Lung (tissue), 12 donors: ENCODE measurements around the gene UBE2L6. TPM values are rescaled to one million over a fixed set of nuclear protein-coding genes. Genes with fewer than 3 reads are reported as not detected.

Source experiments
- ATAC-seq: fragments of 200-7000 bp; cut with Tn5 transposase; one replicate; pipeline ENCODE4 v1.9.1; 2020; ENCODE audit warnings: moderate number of reproducible peaks; ENCODE audit not compliant: insufficient read depth, low FRiP score
- DNase-seq, 3 donors: peaks; one replicate each; pipeline ENCODE4 v3.0.0-alpha.2; 2013 to 2017
- H3K27ac ChIP-seq, 2 donors: one replicate each; pipeline ENCODE4 v1.5.1; 2013; ENCODE audit warnings: mild to moderate bottlenecking in 2 of 2, moderate library complexity in 2 of 2, control low read depth in 1 of 2, inconsistent platforms in 1 of 2, low read depth in 1 of 2, low read length in 1 of 2
- H3K27me3 ChIP-seq, 3 donors: one replicate each; pipeline ENCODE4 v1.5.1; 2013; ENCODE audit warnings: low read length in 2 of 3; ENCODE audit not compliant: control insufficient read depth in 3 of 3, insufficient read depth in 3 of 3
- H3K36me3 ChIP-seq, 4 donors: one replicate each; pipeline ENCODE4 v1.5.1; 2013; ENCODE audit warnings: low read length in 4 of 4, mild to moderate bottlenecking in 1 of 4, moderate library complexity in 1 of 4; ENCODE audit not compliant: control insufficient read depth in 4 of 4, insufficient read depth in 4 of 4
- H3K4me1 ChIP-seq, 5 donors: one replicate each; pipeline ENCODE4 v1.5.1; 2013; ENCODE audit warnings: low read length in 5 of 5, mild to moderate bottlenecking in 2 of 5, moderate library complexity in 1 of 5; ENCODE audit not compliant: control insufficient read depth in 5 of 5, insufficient read depth in 5 of 5
- H3K4me3 ChIP-seq: one replicate; pipeline ENCODE4 v1.5.1; 2013; ENCODE audit warnings: mild to moderate bottlenecking, control low read depth, moderate library complexity
- H3K9ac ChIP-seq, 2 donors: one replicate each; pipeline ENCODE4 v1.5.1; 2013; ENCODE audit warnings: low read length in 2 of 2, control low read depth in 1 of 2; ENCODE audit not compliant: insufficient read depth in 1 of 2
- H3K9me3 ChIP-seq, 4 donors: one replicate each; pipeline ENCODE4 v1.5.1; 2013; ENCODE audit warnings: low read length in 3 of 4, mild to moderate bottlenecking in 1 of 4, moderate library complexity in 1 of 4; ENCODE audit not compliant: control insufficient read depth in 4 of 4, insufficient read depth in 3 of 4
- CTCF ChIP-seq: IDR thresholded peaks from 2 replicates; pipeline ENCODE4 v1.5.1; 2012; ENCODE audit warnings: mild to moderate bottlenecking; ENCODE audit errors: control extremely low read depth, extremely low read depth
- WGBS, 2 donors: extraction: QIAGEN DNeasy Blood & Tissue Kit; methylation state at CpG; one replicate each; pipeline ENCODE4 v1.1.7; 2013; 5-methylcytosine and 5-hydroxymethylcytosine counted together
- polyA plus RNA-seq, 2 donors: library from polyadenylated mRNA; stranded (reverse); fragments of 200-250 nt; gene quantifications; one replicate each; pipeline ENCODE4 v1.2.1, GENCODE V29; 2013
- total RNA-seq, 2 donors: library from RNA; depleted of rRNA in 1 of 2; stranded (reverse); fragments of >200 nt in 1 of 2; gene quantifications; one replicate each; pipeline ENCODE4 v1.2.1, GENCODE V29; 2014 to 2021
- donor health status: control.
- donor health status: control.
- donor health status: Bipolar disorder and iron deficiency.
- donor health status: healthy.
- donor health status: DM: yes; HTN: yes; CAD: no.

UBE2L6 gene
- total and polyA plus RNA-seq, 4 donors = 38.9 to 129 (median 71.0) TPM

- Histone ChIP-seq H3K36me3 (peaks cover 0 to 7% (median 0%) of the 10 kb centered on the region in 4 donors), H3K27ac (peak overlapping the region; percentile 34 to 94), H3K27me3 (no peaks in the 10 kb centered on the region), H3K9me3 (no peaks in the 10 kb centered on the region), H3K4me3 (peak overlapping the region; percentile 62), H3K4me1 (peaks cover 4 to 18% (median 11%) of the 10 kb centered on the region in 5 donors), H3K9ac (peak overlapping the region; percentile 63 to 93)
- 52 to 70% methylated on average over 5 of the region's 5 CpGs for WGBS, 2 donors
- no peak for TF ChIP-seq CTCF
- DNase-seq (peak in 2 of 3 donors; percentile 44 to 70), ATAC-seq (no peak)
These were observed 31.3 kb upstream of the UBE2L6 start for GRCh38 chr11:57598831-57599155.

DNA sequence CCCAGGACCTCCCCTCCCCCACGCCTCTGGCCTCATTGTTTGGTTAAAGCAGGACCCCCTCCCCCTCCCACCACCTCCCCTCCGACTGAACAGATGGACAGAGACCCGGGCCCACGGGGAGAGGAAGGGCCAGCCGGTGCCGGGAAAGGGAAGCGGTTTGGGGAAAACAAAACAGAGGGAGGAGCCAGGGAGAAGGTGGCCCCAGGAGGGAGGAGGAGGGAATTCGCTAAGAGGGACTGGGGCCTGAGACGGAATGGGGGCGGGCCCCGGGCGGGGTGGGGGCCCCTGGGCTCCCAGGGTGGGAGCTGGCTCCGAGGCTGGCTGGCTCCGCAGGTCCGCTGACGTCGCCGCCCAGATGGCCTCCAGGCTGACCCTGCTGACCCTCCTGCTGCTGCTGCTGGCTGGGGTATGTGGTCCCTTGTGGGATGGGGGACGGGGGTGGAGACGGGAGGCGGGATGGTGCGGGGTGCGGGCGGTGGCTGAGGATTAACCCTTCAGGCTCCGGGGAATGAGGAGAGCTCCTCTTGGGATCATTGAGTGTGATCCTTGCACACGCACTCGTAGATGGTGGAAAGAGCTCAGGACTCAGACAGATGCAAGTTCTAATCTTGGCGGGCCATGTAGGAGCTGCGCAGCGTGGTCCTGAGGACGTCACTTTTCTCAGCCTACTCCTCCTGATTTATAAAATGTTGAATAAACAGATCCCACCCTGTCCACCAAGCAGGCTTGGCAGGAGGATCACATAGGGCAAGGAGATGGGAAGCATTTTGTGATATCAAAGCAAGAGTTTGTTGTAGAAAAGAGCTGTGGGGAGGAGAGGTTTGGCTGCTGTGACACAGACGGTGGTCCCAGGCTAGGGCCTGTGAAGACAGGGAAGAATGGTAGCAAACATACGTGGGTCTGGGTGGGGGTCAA lies 30.7 kb upstream of the UBE2L6 start:
- Histone ChIP-seq H3K36me3 (peaks cover 0 to 7% (median 0%) of the 10 kb centered on the region in 4 donors), H3K27ac (peak overlapping the region; percentile 70 to 94), H3K9ac (peak overlapping the region; percentile 63 to 93), H3K4me1 (peaks cover 4 to 17% (median 11%) of the 10 kb centered on the region in 5 donors), H3K9me3 (no peaks in the 10 kb centered on the region), H3K27me3 (no peaks in the 10 kb centered on the region), H3K4me3 (peak overlapping the region; percentile 62)
- no peak for TF ChIP-seq CTCF
- WGBS, 2 donors = 3% methylated on average over 30 to 33 of the region's 33 CpGs
- ATAC-seq = peak; percentile 87
- peak; percentile 93 to 96 (median 95) for DNase-seq

DNA sequence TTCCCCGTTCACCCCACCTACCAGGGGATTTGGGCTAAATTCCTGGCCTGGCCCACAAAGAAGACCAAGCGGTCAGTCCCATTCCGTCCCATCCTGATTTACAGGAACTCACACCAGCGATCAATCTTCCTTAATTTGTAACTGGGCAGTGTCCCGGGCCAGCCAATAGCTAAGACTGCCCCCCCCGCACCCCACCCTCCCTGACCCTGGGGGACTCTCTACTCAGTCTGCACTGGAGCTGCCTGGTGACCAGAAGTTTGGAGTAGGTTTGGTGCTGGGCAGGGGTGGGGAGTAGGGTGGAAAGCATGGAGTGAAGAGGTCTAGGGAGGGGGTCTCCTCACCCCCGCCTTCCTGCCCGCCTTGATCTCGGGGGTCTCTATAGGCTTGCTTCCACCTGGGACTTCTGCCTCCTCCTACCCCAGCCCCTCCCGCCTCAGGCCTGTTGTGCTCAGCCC lies 30.0 kb upstream of the UBE2L6 start, which contains the start of gene SERPING1:
TSS of gene SERPING1 (plus strand) at position 225 of the 455 bp plus-strand sequence. CDS start 586 bp downstream, outside the sequence.
- Histone ChIP-seq H3K4me1 (peaks cover 4 to 17% (median 11%) of the 10 kb centered on the region in 5 donors), H3K27ac (peak within 1 kb of the TSS; percentile 70 to 94), H3K36me3 (peaks cover 0 to 7% (median 0%) of the 10 kb centered on the region in 4 donors), H3K9ac (peak within 1 kb of the TSS; percentile 63 to 93), H3K4me3 (peak within 1 kb of the TSS; percentile 62), H3K9me3 (no peaks in the 10 kb centered on the region), H3K27me3 (no peaks in the 10 kb centered on the region)
- no peak for TF ChIP-seq CTCF
- DNase-seq (peak; percentile 74 to 75 (median 74)), ATAC-seq (peak; percentile 56)
- WGBS, 2 donors = 17 to 24% methylated on average over 10 of the region's 10 CpGs
